ENCODE data around the gene PRMT2. TPM values are rescaled to one million over a fixed set of nuclear protein-coding genes. Genes with fewer than 3 reads are reported as not detected.
A peak's percentile ranks its signal among the peaks of the same experiment; 100 is the strongest.

Gene PRMT2
- total RNA-seq = 15.3 TPM

- DNase-seq (ENCODE audit: low spot score) (peak; percentile 99), ATAC-seq (peak; percentile 92)
These were observed at the start of gene PRMT2 for GRCh38 chr21:46635324-46636180. Gene PRMT2 (plus strand): TSS chr21:46635674. CDS start chr21:46636952, 1,278 bp downstream.

DNA sequence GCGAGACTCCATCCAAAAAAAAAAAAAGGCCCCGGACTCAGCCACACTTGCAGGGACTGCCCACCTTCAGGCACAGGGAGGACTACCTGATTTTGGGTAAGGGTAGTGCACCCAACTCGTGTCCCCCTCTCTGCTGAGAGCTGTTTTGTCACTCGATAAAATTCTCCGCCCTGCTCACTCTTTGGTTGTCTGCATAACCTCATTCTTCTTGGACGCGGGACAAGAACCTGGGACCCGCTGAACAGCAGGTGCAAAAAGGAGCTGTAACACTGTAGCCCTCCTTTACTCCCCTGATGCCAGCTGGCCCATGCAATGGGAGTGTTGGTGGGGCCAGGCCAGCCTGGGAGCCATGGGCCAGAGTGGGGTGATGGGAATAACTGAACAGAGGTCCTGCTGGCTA, 41.2 kb upstream of the PRMT2 start:
- ATAC-seq (no peak), DNase-seq (ENCODE audit: low spot score) (no peak)

DNA sequence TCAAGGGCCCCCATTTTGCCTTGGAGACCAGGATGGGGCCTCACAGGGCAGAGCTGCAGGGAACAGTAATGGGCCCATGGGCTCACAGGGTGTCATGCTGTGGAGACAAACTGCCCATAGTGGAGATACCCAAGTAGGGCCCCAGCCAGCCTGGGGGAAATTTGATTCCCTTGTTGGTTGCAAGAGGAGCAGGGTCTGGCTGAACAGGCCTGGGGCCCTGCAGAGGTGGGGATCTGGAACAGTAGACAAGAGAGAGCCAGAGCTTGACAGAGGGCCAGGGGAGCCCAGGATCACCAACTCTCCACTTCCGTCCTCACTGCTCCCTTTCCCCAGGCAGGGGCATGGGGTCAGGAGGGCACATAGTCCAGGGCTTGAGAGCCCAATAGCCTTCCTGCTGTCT, 39.3 kb upstream of the PRMT2 start:
- ATAC-seq (no peak), DNase-seq (ENCODE audit: low spot score) (no peak)

DNA sequence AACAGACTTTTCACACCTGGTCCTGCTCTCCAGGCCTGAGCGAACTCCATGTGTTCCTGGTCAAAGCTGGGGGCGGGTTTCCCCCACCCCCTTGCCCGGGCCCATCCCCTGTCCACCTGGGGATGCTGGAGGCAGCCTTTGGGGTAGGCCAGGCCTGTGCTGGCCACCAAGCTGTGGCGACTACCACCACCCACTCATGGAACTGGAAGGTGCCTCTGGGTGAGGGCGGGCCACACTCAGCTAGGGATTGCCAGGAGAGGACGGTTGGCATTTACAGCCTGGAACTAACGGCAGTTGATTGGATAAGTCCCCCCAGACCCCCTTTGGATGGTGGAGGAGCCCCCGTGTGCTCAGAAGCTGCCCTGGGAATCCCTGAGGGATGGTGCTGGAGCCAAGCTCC, 38.4 kb upstream of the PRMT2 start:
- DNase-seq (ENCODE audit: low spot score) = no peak
- ATAC-seq = no peak

DNA sequence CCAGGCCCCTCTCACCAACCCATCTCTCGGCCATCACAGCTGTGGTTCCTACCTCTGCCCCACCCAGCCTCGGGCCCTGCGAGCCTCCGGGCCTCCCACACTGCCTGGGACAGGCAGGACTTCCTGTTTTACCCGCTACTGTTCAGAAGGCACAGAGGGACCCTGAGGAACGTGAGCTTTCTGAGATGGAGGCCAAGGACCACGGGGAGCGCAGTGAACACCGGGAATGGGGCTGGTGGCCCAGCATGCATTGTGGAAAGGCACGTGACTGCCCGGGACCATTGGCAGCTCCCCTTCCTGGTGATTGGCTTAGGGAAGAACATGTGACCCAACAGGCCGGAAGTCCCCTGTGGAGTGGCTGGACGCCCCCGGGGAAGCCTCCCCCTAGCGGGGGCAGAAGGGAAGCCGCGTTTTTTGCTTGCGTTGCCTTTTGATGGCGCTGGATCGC, 37.6 kb upstream of the PRMT2 start:
- no peak for DNase-seq (ENCODE audit: low spot score)

DNA sequence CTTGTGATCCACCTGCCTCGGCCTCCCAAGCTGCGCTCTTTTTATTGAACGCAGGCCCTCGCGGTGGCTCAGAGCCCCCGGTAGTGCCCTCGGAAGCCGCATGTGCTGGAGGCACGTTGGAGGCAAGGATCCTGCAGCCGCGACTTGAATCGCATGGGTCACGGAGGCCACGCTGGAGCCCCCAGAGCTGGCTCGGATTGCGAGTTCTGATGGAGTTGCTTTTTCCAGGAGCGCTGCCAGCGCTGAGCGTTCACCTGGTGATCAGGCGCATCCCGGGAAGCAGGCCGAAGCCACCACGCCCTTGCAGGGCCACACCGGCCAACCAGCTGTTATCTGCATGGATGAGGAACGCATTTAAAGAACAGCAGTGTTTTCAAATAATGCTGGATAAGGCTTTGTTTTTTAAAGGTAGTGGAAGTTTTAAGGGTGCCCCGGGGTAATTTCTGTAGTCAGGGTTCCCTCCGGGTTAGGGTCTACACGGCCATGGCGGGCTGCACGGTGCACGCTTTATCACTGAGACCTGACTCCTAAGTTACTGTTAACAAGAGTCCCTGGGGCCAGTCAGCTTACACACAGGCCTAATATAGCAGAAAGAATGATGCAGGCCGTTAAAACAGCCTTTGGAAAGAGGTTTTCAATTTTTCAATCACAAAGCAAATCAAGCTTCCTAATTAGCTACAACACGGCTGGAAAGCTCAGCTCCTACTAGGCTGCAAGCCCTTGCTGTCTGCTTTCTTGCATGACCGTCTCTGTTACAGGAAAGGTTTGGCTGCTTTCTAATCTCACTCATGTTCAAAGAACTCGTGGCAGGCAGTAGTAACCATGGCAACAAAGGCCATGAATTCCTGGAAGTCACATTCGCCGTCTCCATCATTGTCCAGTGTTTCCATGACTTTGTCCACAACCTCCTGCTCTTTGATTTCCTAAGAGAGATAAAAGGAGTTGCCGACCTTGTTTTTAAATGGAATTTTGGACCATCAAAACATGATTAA, 36.6 kb upstream of the PRMT2 start:
- DNase-seq (ENCODE audit: low spot score) = no peak
- peak; percentile 38 for ATAC-seq

More for the DNA sequence above, 37.6 kb upstream of the PRMT2 start:
- ATAC-seq = no peak

GRCh38 chr21:46600305-46600704, 35.2 kb upstream of the PRMT2 start:
- DNase-seq (ENCODE audit: low spot score) (no peak), ATAC-seq (no peak)

- no peak for DNase-seq (ENCODE audit: low spot score)
- no peak for ATAC-seq
These were observed 34.5 kb upstream of the PRMT2 start for GRCh38 chr21:46600978-46601377.

- ATAC-seq = no peak
These were observed 32.2 kb upstream of the PRMT2 start for GRCh38 chr21:46603228-46603627.

GRCh38 chr21:46604329-46604974, 31.0 kb upstream of the PRMT2 start:
- no peak for ATAC-seq

More at GRCh38 chr21:46603228-46603627, 32.2 kb upstream of the PRMT2 start:
- DNase-seq (ENCODE audit: low spot score) = no peak

DNA sequence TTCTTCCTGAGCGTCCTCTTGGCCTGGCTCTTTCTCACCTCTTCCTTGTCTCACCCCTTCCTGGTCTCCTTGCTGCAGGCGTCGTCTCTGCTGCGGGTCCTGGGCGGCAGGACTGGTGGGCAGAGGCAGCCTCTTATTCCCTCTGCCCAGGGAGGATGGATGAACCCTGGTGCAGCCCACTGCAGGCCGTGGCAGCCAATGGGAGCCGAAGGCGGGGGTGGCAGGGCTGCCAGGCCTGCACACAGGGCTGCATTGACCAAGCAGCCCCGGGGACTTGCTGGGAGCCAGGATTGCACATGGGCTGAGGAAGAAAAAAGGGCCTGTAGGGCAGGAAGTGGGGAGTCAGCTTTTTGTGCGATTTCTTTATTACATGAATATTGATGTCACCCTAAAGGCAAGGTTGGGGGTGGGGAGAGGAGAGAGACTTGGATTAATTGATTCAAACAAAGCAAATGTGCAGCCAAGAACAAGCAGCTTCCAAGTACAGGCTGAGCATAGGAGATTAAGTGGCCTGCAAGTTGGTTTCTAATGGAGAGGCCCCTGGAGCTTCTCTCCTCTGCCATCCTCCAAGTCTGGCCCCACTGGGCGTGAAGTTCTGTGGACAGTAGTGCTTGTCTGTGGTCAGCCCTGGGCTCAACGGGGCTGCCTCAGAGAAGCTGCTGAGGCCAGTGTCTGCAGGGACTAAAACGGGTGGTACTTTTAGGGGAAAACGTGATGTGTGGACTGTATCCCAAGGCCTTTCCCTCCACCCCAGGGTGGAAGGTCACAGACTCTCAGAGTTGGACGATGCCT, 30.3 kb upstream of the PRMT2 start, which contains the start of gene S100B:
TSS of gene S100B (minus strand) at position 108 of the 792 bp plus-strand sequence. CDS start 2,667 bp downstream, outside the sequence.
- DNase-seq (ENCODE audit: low spot score) (no peak), ATAC-seq (peak; percentile 20)

More at GRCh38 chr21:46604329-46604974, 31.0 kb upstream of the PRMT2 start:
- DNase-seq (ENCODE audit: low spot score) = no peak

DNA sequence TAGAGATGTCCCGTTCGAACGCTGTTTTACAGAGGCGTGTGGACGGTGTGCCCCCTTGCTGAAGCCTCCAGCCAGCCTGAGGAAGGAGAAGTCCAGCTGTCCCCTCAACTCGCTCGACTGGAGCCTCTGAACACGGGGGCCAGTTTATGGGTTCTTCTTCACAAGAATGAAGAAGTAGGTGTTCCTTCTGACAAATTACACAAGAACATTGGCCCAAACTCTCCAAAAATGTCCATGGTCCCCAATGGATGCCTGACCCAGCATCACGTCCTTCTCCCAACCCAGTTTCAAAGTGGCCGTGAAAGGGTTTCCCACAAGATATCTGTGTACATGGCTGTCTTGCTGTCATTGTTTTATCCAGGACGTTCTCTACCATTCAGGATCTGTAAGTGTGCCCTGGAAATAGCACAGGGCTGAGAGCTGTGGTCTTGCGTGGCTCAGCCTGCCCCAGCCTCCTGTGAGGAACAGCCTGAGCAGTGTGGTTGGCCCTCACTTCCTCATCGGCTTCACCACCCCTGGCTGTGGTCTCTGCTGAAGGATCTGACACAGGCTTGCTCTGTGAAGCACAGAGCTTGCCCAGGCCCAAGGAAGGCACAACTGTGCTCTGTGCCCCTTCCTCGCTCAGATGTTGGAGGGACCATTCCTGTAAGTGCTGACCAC, 29.6 kb upstream of the PRMT2 start:
- no peak for DNase-seq (ENCODE audit: low spot score)
- peak; percentile 58 for ATAC-seq

GRCh38 chr21:46606427-46606813, 29.1 kb upstream of the PRMT2 start:
- DNase-seq (ENCODE audit: low spot score) = no peak

GRCh38 chr21:46607636-46608035, 27.8 kb upstream of the PRMT2 start:
- DNase-seq (ENCODE audit: low spot score) = no peak
- ATAC-seq = no peak

More at GRCh38 chr21:46606427-46606813, 29.1 kb upstream of the PRMT2 start:
- ATAC-seq = no peak

GRCh38 chr21:46608672-46609111, 26.8 kb upstream of the PRMT2 start:
- no peak for DNase-seq (ENCODE audit: low spot score)
- no peak for ATAC-seq

DNA sequence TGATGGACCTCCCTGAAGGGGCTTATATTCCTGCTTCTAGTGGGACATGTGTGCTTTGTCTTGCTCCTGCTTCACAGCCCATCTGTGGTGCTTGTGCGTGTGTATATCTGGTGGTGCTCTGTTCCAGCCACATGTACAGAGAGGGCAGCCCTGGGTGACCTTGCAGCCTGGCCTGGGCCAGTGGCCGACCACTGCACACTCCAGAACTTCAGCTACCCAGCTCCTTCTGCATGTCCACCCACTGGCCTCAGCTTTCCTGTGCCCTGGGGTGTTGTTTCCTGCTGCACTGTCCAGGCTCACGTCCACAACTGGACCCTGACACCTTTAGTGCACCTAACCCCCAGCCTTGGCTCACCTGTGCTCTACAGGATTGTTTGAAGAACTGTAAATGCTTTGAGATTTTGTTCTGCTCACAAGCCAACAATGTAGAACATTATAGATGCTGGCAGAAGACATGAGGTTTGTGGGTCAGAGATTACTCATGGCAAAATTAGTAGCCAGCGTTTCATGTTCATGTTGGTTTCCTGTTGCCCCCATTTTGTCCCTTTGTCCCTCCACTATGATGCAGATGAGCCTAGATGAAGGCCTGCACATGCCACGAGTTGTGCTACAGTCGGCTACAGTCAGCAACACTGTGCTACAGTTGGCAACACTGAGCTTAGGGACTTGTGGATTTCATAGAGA, 25.3 kb upstream of the PRMT2 start:
- ATAC-seq (no peak), DNase-seq (ENCODE audit: low spot score) (no peak)

DNA sequence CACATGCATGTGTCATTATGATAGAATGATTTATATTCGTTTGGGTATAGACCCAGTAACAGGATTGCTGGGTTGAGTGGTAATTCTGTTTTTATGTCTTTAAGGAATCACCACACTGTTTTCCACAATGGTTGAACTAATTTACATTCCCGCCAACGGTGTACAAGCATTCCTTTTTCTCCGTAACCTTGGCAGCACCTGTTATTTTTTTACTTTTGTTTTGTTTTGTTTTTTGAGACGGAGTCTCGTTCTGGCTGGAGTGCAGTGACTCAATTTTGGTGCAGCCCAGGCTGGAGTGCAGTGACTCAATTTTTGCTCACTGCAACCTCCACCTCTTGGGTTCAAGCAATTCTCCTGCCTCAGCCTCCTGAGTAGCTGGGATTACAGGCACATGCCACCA, 22.1 kb upstream of the PRMT2 start:
- ATAC-seq (no peak), DNase-seq (ENCODE audit: low spot score) (no peak)

DNA sequence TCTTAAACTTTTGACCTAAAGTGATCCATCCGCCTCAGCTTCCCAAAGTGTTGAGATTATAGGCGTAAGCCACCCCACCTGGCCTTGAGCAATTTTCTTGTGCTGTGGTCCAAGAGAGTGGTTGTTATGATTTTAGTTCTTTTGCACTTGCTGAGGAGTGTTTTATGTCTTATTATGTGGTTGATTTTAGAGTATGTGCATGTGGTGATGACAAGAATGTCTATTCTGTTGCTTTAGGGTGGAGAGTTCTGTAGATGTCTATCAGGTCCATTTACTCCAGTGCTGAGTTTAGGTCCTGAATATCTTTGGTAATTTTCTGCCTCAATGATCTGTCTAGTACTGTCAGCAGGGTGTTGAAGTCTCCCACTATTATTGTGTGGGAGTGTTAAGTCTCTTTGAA, 19.4 kb upstream of the PRMT2 start:
- ATAC-seq (no peak), DNase-seq (ENCODE audit: low spot score) (no peak)

GRCh38 chr21:46616656-46617055, 18.8 kb upstream of the PRMT2 start:
- DNase-seq (ENCODE audit: low spot score) (no peak), ATAC-seq (no peak)

All from left lobe of liver (tissue), 2 donors.